ENCODE measurements around the gene TANC1.

The TANC1 gene

GRCh38 chr2:159232456-159233170 lies 264.2 kb downstream of the TANC1 start:
- DNase-seq: no peak

- DNase-seq: no peak
Measured at GRCh38 chr2:159234868-159235267, 266.4 kb downstream of the TANC1 start.

- no peak for DNase-seq
Measured at GRCh38 chr2:159243529-159243928, 275.1 kb downstream of the TANC1 start.

- no peak for DNase-seq
Measured at GRCh38 chr2:159246325-159246988, 278.0 kb downstream of the TANC1 start.

- DNase-seq: no peak
Measured at GRCh38 chr2:159249990-159250715, 281.7 kb downstream of the TANC1 start.

GRCh38 chr2:159251296-159252173 lies 283.1 kb downstream of the TANC1 start:
- DNase-seq: no peak

- no peak for DNase-seq
Measured at GRCh38 chr2:159252905-159253304, 284.5 kb downstream of the TANC1 start.

GRCh38 chr2:159256159-159256558 lies 287.7 kb downstream of the TANC1 start:
- no peak for DNase-seq

GRCh38 chr2:159262226-159262625 lies 293.8 kb downstream of the TANC1 start:
- no peak for DNase-seq

- no peak for DNase-seq
Measured at GRCh38 chr2:159262904-159263303, 294.5 kb downstream of the TANC1 start.

GRCh38 chr2:159265171-159265576 lies 296.7 kb downstream of the TANC1 start:
- no peak for DNase-seq

GRCh38 chr2:159266554-159266953 lies 298.1 kb downstream of the TANC1 start:
- no peak for DNase-seq

- no peak for DNase-seq
Measured at GRCh38 chr2:159267921-159268320, 299.5 kb downstream of the TANC1 start.

GRCh38 chr2:159270744-159271379 lies 302.4 kb downstream of the TANC1 start:
- DNase-seq: no peak

- DNase-seq: no peak
Measured at GRCh38 chr2:159272156-159272555, 303.7 kb downstream of the TANC1 start.

- no peak for DNase-seq
Measured at GRCh38 chr2:159275111-159275510, 306.7 kb downstream of the TANC1 start.

GRCh38 chr2:159279700-159280099 lies 311.3 kb downstream of the TANC1 start:
- no peak for DNase-seq

- DNase-seq: no peak
Measured at GRCh38 chr2:159281002-159281401, 312.6 kb downstream of the TANC1 start.
